ENCODE results near the gene NCAM1. TPM values are rescaled to one million over a fixed set of nuclear protein-coding genes. Genes with fewer than 3 reads are reported as not detected.

Gene NCAM1
- total RNA-seq, 2 experiments from 2014 or later: 0.34 TPM; not detected in 1

GRCh38 chr11:112925516-112926310 is 35.5 kb upstream of the NCAM1 start:
- Histone ChIP-seq H3K27ac (ENCODE audit: low read depth in 1 of 2, low read length in 2 of 2) (no peak overlapping the region), H3K9me3 (ENCODE audit: control insufficient read depth in 1 of 2, insufficient read depth in 1 of 2, low read length in 2 of 2) (peaks cover 0 to 3% of the 10 kb centered on the region in 2 experiments), H3K36me3 (ENCODE audit: insufficient read depth, low read length) (no peaks in the 10 kb centered on the region), H3K27me3 (ENCODE audit: control insufficient read depth in 1 of 2, insufficient read depth in 2 of 2, low read length in 2 of 2) (no peaks in the 10 kb centered on the region), H3K4me1 (ENCODE audit: insufficient read depth, low read length) (no peaks in the 10 kb centered on the region), H3K4me3 (ENCODE audit: low read length) (no peak overlapping the region)
- no peak overlapping the region for H3K27ac Mint-ChIP-seq
- no peaks in the 10 kb centered on the region for H3K36me3 Mint-ChIP-seq (ENCODE audit: low read depth)
- no peak for ATAC-seq (ENCODE audit: poor library complexity)
- peaks cover 5% of the 10 kb centered on the region for H3K27me3 Mint-ChIP-seq
- intact Hi-C loops (cut with DNase I, micrococcal nuclease): no loop called here
- H3K4me1 Mint-ChIP-seq (ENCODE audit: low read depth): no peaks in the 10 kb centered on the region
- no peak overlapping the region for H3K4me3 Mint-ChIP-seq
- no peak for TF ChIP-seq CTCF (IDR thresholded peaks at IDR 0.05)
- POLR2A ChIA-PET: no interaction called here
- CTCF ChIA-PET: no interaction called here
- H3K9me3 Mint-ChIP-seq: peaks cover under 1% of the 10 kb centered on the region
- no peak for DNase-seq

- no peaks in the 10 kb centered on the region for H3K4me1 ChIP-seq (ENCODE audit: insufficient read depth, low read length)
- TF ChIP-seq CTCF (IDR thresholded peaks at IDR 0.05): no peak
- H3K9me3 ChIP-seq (ENCODE audit: control insufficient read depth in 1 of 2, insufficient read depth in 1 of 2, low read length in 2 of 2): peaks cover 0 to 2% of the 10 kb centered on the region in 2 experiments
- ChIA-PET CTCF (no interaction called here), POLR2A (no interaction called here)
- peaks cover 5% of the 10 kb centered on the region for H3K27me3 Mint-ChIP-seq
- DNase-seq: no peak
- H3K4me3 ChIP-seq (ENCODE audit: low read length): no peak overlapping the region
- H3K36me3 ChIP-seq (ENCODE audit: insufficient read depth, low read length): no peaks in the 10 kb centered on the region
- no peaks in the 10 kb centered on the region for H3K36me3 Mint-ChIP-seq (ENCODE audit: low read depth)
- ATAC-seq (ENCODE audit: poor library complexity): no peak
- intact Hi-C loops (cut with DNase I, micrococcal nuclease): no loop called here
- H3K27me3 ChIP-seq (ENCODE audit: control insufficient read depth in 1 of 2, insufficient read depth in 2 of 2, low read length in 2 of 2): no peaks in the 10 kb centered on the region
- peaks cover 2% of the 10 kb centered on the region for H3K9me3 Mint-ChIP-seq
- no peak overlapping the region for H3K27ac Mint-ChIP-seq
- no peak overlapping the region for H3K4me3 Mint-ChIP-seq
- H3K4me1 Mint-ChIP-seq (ENCODE audit: low read depth): no peaks in the 10 kb centered on the region
- H3K27ac ChIP-seq (ENCODE audit: low read depth in 1 of 2, low read length in 2 of 2): no peak overlapping the region
These were observed 33.1 kb upstream of the NCAM1 start for GRCh38 chr11:112928136-112928535.

- Mint-ChIP-seq H3K4me3 (no peak overlapping the region), H3K36me3 (ENCODE audit: low read depth) (no peaks in the 10 kb centered on the region), H3K9me3 (peaks cover 2% of the 10 kb centered on the region), H3K27ac (no peak overlapping the region), H3K4me1 (ENCODE audit: low read depth) (no peaks in the 10 kb centered on the region), H3K27me3 (peaks cover 4% of the 10 kb centered on the region)
- DNase-seq: no peak
- intact Hi-C loops (cut with DNase I, micrococcal nuclease): no loop called here
- ChIA-PET POLR2A (no interaction called here), CTCF (no interaction called here)
- no peaks in the 10 kb centered on the region for H3K9me3 ChIP-seq (ENCODE audit: control insufficient read depth in 1 of 2, insufficient read depth in 1 of 2, low read length in 2 of 2)
- no peak overlapping the region for H3K4me3 ChIP-seq (ENCODE audit: low read length)
- no peaks in the 10 kb centered on the region for H3K4me1 ChIP-seq (ENCODE audit: insufficient read depth, low read length)
- no peaks in the 10 kb centered on the region for H3K36me3 ChIP-seq (ENCODE audit: insufficient read depth, low read length)
- no peak for ATAC-seq (ENCODE audit: poor library complexity)
- H3K27ac ChIP-seq (ENCODE audit: low read depth in 1 of 2, low read length in 2 of 2): no peak overlapping the region
- H3K27me3 ChIP-seq (ENCODE audit: control insufficient read depth in 1 of 2, insufficient read depth in 2 of 2, low read length in 2 of 2): peaks cover 0 to 7% of the 10 kb centered on the region in 2 experiments
- TF ChIP-seq CTCF (IDR thresholded peaks at IDR 0.05): no peak
These were observed 31.8 kb upstream of the NCAM1 start for GRCh38 chr11:112929432-112929831.
